Stomach (tissue), 4 donors: ENCODE measurements around the gene SYNE4.

ENCODE experiments used
- CTCF ChIP-seq, 7 experiments: fragments of 450-650 bp in 4 of 7; fragments of 200-600 bp in 3 of 7; sonication (generic) in 3 of 7; IDR thresholded peaks; one replicate each; pipeline ENCODE4 v1.5.1; 2016 to 2019; ENCODE audit warnings: antibody characterized with exemption in 7 of 7, control low read depth in 2 of 7, mild to moderate bottlenecking in 1 of 7
- EP300 ChIP-seq: sonication (generic); formaldehyde crosslinking; IDR thresholded peaks from one replicate; pipeline ENCODE4 v1.6.1; 2017; ENCODE audit warnings: antibody characterized with exemption
- POLR2A ChIP-seq, 4 donors: fragments of 450-650 bp; IDR thresholded peaks; one replicate each; pipeline ENCODE4 v1.6.1; 2016; ENCODE audit warnings: antibody characterized with exemption in 4 of 4, control low read depth in 2 of 4, mild to moderate bottlenecking in 1 of 4, moderate library complexity in 1 of 4

DNA sequence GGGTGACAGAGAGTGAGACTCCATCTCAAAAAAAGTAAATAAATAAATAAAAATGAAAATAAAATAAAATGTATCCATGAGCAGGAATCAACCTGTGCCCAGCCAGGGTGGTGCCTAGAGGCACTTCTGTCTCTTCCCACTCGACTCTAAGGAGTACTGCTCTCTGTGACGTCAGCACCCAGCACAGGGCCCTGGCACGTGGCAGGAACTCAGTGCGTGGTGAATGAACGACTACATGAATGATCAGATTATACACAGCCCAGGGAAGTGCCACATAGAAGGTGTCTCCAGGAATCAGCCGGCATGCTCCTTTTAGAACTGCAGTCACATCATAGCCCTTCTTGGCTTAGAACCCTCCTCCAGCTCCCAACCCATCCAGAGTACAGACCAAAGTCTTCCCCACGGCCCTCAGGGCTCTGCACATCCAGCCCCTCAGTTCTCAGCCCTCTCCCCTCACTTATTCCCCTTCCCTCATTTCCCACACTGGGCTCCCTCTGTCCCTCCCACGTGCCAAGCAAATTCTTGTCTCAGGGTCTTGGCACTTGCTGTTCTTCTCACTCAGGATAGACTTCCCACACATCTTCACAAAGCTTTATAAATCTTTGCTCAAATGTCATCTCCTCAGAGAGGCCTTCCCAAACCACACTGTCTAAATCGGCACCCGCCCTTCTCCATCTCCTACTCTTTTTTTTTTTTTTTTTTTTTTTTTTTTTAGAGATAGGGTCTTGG lies 19.9 kb upstream of the SYNE4 start:
- TF ChIP-seq CTCF (IDR thresholded peaks at IDR 0.05) (no peak), POLR2A (IDR thresholded peaks at IDR 0.05) (no peak), EP300 (no peak)
